GM12801 (cell line): Measurements from ENCODE around the gene TECPR1.

Experiments used
- TF ChIP-seq, protein P1 (sequence below): IDR thresholded peaks from one replicate; pipeline ENCODE4 v1.5.1; 2011; ENCODE audit warnings: control low read depth; ENCODE audit not compliant: insufficient read length; ENCODE audit errors: extremely low read depth

Gene TECPR1

DNA sequence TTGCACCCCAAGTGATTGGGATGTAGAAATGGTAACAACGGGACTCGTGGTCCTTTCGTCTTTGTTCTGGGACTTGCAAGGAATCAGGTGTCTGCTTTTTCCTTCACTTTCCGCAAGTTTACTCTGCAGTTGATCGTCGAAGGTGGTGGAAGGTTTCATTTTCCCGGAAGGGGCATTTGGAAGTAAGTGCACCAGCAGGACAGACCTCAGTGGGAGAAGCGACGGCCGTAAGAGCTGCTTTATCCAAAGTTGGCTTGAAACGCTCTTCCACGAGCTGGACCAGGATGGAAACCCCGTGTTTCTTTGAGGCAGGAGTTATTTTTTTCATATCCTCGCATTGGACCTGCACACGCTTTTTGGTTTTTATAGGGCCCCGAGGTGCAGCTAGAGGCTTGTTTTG lies 30.7 kb upstream of the TECPR1 start:
- TF ChIP-seq, protein P1, sequence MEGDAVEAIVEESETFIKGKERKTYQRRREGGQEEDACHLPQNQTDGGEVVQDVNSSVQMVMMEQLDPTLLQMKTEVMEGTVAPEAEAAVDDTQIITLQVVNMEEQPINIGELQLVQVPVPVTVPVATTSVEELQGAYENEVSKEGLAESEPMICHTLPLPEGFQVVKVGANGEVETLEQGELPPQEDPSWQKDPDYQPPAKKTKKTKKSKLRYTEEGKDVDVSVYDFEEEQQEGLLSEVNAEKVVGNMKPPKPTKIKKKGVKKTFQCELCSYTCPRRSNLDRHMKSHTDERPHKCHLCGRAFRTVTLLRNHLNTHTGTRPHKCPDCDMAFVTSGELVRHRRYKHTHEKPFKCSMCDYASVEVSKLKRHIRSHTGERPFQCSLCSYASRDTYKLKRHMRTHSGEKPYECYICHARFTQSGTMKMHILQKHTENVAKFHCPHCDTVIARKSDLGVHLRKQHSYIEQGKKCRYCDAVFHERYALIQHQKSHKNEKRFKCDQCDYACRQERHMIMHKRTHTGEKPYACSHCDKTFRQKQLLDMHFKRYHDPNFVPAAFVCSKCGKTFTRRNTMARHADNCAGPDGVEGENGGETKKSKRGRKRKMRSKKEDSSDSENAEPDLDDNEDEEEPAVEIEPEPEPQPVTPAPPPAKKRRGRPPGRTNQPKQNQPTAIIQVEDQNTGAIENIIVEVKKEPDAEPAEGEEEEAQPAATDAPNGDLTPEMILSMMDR, result no peak

- TF ChIP-seq, protein P1, result no peak
Observed at GRCh38 chr7:98281757-98282606, 29.9 kb upstream of the TECPR1 start.

- TF ChIP-seq, protein P1, result no peak
Observed at GRCh38 chr7:98280791-98281756, 29.0 kb upstream of the TECPR1 start, which contains the start of gene BRI3. BRI3 (plus strand) TSS chr7:98281686; CDS start chr7:98281796, 110 bp downstream.

- TF ChIP-seq, protein P1, result no peak
Observed at GRCh38 chr7:98280296-98280695, 28.3 kb upstream of the TECPR1 start.

GRCh38 chr7:98278936-98279335 lies 26.9 kb upstream of the TECPR1 start:
- TF ChIP-seq, protein P1, result no peak

GRCh38 chr7:98278408-98278807 lies 26.4 kb upstream of the TECPR1 start:
- TF ChIP-seq, protein P1, result no peak

DNA sequence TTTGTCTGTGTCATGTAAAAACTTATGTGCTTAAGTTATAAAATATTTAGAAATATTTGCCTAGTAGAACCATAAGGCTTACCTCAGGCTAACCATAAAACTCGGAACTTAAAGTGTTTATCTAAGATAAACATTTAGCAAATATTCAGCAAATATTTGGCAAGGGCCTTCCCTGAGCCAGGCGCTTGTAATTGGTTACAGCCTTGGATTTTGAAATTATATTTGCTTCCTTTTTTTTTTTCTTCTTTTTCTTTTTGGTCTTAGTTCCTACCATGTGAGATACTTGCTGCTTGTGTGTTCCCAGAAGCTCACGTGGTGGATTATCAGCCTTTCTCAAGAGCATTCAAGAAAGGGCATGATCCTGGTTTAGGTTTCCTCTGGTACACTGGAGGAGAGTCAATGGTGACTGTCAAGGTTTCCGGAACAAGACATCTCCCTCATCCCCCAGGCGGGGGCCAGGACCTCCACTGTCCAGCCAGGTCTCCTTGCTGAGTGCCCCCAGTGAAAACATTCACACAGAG lies 24.3 kb upstream of the TECPR1 start:
- TF ChIP-seq, protein P1, result no peak
